ENCODE data around the gene GRAPL.
"Not testable (repeated sequence)": the region's sequence is repeated elsewhere in the genome, so short reads cannot be mapped to it uniquely, and the experiment has no call there.

The GRAPL gene

DNA sequence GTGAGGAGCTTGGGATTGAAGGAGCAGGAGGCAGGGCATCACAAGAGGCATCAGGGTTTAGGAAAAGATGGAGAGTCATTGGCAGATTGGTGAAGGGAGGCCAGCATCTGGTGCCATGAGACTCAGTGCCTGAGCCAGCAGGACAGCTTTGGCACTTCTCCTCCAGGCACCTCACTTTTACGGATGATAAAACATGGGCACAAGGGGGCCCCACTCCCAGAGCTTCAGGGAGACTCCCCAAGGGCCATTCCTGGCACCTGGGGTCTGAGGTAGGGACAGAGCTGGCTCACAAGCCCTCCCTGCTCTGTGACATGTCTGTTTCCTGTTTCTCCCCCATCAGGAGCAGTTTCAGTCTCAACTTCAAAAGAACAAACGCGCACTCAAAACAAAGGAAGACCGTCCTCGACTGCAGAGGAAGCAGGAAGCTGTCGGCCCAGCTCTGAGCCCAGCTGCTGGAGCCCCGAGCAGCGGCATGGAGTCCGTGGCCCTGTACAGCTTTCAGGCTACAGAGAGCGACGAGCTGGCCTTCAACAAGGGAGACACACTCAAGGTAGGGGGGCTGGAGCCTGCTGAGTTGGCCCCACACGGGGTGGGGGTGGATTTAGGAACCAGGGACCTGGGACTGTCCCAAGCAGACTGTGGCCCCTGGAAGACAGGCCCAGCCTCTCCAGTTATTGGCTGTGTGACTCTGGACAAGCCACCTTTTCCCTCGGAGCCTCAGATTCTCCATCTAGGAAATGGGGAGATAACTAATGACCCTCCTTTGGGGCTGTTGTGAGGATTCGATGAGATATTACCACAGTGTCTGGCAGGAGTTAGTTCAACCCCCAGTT is at the start of gene GRAPL:
Gene GRAPL (plus strand): TSS at position 442 of the 833 bp plus-strand sequence. CDS start 31 bp downstream, at position 473.
- H3K36me3 Mint-ChIP-seq (ENCODE audit: low read depth); H3K9me3 Mint-ChIP-seq; H3K27ac Mint-ChIP-seq; H3K4me1 Mint-ChIP-seq (ENCODE audit: low read depth); intact Hi-C loops (cut with micrococcal nuclease); H3K27me3 Mint-ChIP-seq; H3K4me3 Mint-ChIP-seq: not testable (repeated sequence)

DNA sequence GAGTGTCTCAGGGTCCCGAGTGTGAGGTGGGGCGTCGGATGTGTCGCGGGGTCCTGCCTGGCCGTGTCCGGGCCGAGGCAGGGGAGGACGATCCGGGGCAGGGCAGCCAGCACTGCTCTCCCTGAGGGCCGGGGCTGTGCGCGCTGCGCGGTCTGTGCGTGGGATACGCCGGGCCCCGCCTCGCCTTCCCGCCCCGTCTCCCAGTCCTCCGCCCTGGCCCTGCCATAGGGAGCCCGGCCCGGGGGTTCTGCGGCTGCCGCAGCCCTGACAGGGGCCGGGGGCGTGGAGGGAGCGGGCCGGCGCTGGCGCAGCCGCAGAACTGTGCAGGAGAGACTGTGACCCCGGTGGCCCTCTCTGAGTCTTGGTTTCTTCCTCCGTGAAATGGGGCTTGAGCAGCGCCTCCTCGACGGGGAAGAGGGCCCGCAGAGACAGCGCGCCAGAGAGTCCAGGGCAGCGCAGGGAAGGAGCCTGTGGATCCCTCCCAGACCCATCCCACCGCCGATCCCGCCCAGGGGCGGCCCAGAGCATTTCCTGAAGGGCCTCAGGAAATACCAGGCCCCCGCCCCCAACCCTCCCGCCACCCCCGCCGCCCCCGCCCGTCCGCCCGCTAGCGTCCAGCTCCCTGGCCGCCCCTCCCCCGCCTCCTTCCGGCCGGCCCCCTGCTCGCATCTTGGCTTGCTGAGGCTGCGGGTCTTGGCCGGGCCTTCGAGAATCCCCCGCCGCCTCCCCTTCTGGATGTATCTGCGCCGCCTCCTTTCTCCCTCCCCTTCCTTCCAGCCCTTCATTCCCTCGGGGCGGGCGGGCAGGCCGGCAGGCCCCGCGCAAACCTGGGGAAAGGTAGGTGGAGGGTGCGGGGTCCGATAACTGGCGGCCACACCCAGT is 38.3 kb upstream of the GRAPL start:
- intact Hi-C loops (cut with micrococcal nuclease); H3K36me3 Mint-ChIP-seq (ENCODE audit: low read depth); H3K27me3 Mint-ChIP-seq; H3K9me3 Mint-ChIP-seq; H3K27ac Mint-ChIP-seq; H3K4me1 Mint-ChIP-seq (ENCODE audit: low read depth); H3K4me3 Mint-ChIP-seq: not testable (repeated sequence)

DNA sequence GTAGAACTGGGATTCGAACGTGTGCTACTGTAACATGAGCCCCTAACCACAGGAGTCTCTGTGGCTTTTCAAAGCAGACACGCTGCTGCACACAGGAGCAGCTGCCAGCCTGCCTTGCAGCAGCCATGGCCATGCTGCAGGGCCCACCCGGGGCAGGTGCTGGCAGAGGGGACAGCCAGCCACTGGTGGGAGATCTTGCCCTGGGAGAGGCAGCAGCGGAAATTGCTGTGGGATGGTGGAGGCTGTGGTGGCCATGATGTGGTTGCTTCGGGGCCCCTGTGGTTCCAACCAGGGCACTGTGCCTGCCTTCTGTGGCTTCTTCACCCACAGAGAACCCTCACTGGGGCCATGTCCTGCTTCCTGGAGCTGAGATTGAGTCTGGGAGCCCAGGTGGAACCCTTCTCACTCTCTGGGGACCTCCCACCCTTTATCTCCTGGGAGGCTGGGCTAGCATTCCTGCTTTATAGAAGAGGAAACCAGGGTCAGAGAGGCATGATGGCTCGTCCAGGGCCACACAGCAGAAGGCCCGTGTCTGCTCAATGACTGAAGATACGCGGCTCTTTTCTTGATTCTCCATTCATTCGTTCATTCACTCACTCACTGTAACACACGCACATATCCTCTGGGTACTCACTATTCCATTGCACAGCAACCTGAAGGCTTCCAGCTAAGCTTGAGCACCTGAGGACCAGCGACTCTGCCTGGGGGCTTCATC is 37.2 kb upstream of the GRAPL start:
- H3K9me3 Mint-ChIP-seq, H3K4me3 Mint-ChIP-seq: not testable (repeated sequence)

DNA sequence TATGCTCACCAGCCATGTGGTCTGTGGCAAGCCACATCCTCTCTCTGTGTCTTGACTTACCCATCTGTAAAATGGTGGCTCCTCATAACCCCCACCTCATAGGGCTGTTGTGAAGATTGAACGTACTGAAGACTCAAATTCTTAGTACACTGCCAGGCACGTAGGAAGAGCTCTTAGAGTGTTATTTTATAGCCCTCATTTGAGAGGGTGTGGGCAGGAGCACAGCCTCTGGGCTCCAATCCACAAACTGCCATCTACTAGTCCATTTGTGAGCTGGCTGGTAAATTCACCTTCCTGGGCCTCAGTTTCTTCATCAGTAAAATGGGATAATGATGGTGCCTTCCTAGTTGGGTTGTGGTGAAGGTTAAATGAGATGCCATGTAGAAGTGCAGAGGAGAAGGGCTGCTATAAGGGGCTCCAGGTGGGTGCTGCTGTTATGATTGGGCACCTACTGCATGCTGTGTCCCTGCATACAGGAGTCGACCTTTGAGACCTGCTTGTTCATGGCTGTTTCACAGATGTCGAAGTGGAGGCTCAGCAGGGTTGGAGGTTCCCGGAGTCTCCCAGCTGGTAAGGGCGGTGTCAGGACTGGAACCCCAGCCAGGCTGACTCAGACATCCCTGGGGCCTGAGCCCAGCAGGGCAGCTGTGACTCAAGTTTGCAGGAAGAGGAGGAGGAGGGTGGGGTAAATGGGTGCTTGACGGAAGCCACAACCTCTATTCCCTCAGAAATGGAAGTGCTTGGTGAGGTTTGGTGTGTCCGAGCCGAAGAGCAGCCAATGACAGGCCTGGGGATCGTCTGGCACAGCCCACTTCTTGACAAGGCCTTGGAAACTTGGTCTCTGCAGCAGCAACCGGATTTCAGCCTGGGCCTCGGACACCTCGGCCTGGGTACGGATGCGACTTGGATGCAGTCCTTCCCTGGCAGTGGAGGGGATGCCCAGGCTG is 34.4 kb upstream of the GRAPL start:
- H3K4me1 Mint-ChIP-seq (ENCODE audit: low read depth); H3K9me3 Mint-ChIP-seq; H3K27me3 Mint-ChIP-seq; intact Hi-C loops (cut with micrococcal nuclease); H3K4me3 Mint-ChIP-seq; H3K27ac Mint-ChIP-seq; H3K36me3 Mint-ChIP-seq (ENCODE audit: low read depth): not testable (repeated sequence)

More for the DNA sequence above, 37.2 kb upstream of the GRAPL start:
- H3K36me3 Mint-ChIP-seq (ENCODE audit: low read depth); H3K27me3 Mint-ChIP-seq; H3K4me1 Mint-ChIP-seq (ENCODE audit: low read depth); H3K27ac Mint-ChIP-seq; intact Hi-C loops (cut with micrococcal nuclease): not testable (repeated sequence)

DNA sequence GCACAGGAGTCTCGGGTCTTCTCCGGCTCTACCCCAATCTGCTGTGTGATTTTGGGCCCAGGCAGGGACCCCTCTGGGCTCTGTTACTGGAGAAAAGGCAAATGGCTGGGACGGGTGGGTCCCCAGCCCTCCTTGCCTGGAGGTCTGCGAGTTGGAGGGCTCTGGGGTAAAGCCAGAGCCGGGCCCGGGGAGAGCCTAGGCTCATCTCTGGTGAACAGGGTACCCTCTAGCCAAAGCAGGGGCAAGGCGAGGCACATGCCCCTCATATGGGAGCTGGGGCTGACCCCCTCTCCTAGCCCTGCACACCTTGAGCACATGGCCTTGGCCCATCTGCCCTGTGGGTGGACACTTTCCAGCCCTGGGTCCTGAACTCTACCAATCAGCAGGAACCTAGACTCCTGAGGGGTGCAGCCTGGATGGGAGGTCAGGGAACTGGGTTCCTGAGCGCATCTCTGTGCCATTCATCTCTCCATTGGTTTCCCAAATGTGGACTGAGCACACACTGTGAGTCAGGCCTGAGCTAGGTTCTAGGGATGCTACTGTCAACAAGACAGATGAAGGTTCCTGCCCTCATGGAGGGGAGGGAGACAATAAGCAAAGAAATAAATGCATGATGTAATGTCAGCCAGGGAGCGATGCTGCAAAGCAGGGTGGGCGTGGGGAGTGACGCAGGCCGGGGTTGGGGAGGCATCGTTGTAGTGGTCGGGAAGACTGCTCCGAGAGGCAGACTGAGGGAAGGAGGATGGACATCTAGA is 33.5 kb upstream of the GRAPL start:
- H3K9me3 Mint-ChIP-seq; H3K4me1 Mint-ChIP-seq (ENCODE audit: low read depth); H3K27me3 Mint-ChIP-seq; H3K27ac Mint-ChIP-seq; intact Hi-C loops (cut with micrococcal nuclease); H3K36me3 Mint-ChIP-seq (ENCODE audit: low read depth); H3K4me3 Mint-ChIP-seq: not testable (repeated sequence)

DNA sequence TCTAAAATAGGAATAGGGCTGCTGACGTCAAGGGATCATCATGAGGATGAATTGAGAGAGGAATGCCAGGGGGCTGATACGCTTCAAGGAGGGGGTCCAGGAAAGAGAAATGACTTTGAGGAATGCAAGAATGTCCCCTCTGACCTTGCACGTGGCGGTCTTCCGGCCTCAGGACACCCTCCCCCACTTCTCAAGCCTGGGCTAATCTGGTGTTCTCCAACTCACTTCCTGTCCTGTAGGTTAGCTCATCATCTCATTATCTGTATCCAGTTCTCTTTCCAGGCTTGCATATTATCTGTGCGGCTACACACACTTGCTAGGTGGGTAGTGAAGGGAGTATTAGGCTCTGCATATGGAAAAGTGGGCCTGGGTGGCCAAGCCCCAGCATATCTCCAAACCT is 18.9 kb upstream of the GRAPL start:
- H3K4me3 Mint-ChIP-seq; H3K27ac Mint-ChIP-seq; intact Hi-C loops (cut with micrococcal nuclease): not testable (repeated sequence)

DNA sequence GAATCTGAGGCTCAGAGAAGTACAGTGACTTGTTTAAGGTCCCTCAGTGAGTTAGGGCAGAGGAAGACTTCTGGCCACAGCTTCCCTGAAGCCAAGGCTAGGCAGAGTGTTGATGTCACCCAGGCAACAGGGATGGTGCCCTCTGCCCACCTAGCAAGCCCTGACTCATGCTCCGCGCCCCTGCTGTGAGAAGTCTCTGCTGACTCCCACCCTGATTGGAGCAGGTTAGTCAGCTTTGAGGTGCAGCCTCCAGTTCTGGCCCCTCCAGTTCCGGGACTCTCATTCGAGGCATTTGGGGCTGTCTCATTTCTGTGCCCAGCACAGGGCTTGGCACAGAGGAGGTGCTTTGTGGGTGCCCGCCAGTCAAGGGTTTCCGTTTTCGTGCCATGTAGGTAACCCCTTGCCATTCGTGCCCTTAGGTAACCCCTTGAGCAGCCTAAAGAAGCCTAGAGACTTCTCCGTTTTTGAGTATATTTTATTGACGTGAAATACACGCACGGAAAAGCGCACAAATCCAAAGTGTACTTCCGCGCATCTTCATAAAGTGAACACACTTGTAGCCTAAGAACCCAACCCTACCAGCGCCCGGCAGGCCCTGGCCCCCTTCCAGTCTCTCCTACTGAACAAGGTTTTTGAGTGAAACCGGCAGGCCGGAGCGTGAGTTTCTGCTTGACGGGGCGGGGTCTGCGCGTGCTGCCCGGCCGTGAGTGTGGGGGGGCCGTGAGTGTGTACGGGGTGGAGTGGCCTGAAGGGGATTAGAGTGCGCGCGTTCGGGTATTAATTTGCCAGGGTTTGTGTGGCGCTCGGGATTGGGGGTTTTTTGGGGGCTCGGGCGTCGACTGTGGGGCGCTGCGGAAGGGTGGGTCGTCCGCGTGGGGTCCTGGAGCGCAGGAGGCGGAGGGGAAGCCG is 16.9 kb upstream of the GRAPL start:
- intact Hi-C loops (cut with micrococcal nuclease); H3K4me1 Mint-ChIP-seq (ENCODE audit: low read depth); H3K9me3 Mint-ChIP-seq; H3K27me3 Mint-ChIP-seq; H3K36me3 Mint-ChIP-seq (ENCODE audit: low read depth); H3K4me3 Mint-ChIP-seq: not testable (repeated sequence)
- H3K27ac Mint-ChIP-seq, result peak overlapping the region; percentile 66

More for the DNA sequence above, 18.9 kb upstream of the GRAPL start:
- not testable (repeated sequence) for H3K27me3 Mint-ChIP-seq; H3K9me3 Mint-ChIP-seq; H3K4me1 Mint-ChIP-seq (ENCODE audit: low read depth); H3K36me3 Mint-ChIP-seq (ENCODE audit: low read depth)

DNA sequence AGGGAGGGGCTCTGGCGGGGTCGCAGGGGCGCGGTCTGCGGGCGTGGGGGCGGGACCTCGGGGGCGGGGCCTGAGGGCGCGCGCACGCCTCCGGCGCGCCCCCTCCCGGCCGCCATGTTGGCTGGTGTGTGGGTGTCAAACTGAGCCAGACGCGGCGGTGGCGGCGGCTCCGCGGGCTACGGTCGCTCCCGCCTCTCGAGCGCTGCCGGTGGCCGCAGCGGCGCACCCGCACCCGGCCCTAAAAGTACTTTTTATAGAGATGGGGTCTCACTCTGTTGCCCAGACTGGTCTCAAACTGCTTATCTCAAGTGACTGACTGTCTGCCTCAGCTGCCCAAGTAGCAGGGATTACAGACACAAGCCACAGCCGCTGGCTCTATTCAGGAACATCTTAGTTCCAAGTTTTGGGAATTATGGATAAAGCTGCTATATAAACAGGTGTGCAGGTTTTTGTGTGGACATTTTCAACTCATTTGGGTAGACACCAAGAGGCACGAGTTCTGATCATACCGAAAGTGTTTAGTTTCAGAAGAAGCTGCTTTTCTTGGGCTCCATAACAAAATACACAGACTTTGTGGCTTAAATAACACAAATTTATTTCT is 16.2 kb upstream of the GRAPL start:
- intact Hi-C loops (cut with micrococcal nuclease); H3K4me1 Mint-ChIP-seq (ENCODE audit: low read depth); H3K27me3 Mint-ChIP-seq; H3K36me3 Mint-ChIP-seq (ENCODE audit: low read depth); H3K9me3 Mint-ChIP-seq: not testable (repeated sequence)
- H3K4me3 Mint-ChIP-seq, result peak overlapping the region; percentile 70
- H3K27ac Mint-ChIP-seq, result peak overlapping the region; percentile 66

DNA sequence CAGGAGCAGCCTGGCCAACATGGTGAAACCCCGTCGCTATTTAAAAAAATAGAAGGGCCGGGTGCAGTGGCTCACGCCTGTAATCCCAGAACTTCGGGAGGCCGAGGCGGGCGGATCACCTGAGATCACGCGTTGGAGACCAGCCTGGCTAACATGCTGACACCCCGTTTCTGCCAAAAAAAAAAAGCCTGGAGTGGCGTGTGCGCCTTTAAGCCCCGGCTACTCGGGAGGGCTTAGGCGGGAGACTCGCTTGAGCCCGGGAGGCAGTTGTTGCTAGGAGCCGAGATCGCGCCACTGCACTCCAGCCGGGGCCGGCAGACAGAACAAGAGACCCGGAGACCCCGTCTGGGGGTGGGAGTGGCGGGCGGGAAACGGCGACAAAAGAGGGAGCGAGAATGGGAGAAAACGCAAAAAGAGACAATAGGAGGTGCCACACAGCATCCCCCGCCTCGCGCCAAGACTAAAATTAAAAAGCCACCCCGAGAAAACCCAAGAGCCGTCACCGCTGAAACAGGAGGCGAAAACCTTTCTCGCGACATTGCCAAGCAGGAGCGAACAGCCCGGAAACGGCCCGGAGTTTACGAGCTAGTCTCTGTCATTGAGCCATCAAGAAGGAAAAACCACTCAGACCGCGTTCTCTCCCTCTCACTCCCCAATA is 15.5 kb upstream of the GRAPL start:
- peak overlapping the region; percentile 45 for H3K4me3 Mint-ChIP-seq
- H3K9me3 Mint-ChIP-seq; H3K27me3 Mint-ChIP-seq; H3K36me3 Mint-ChIP-seq (ENCODE audit: low read depth); intact Hi-C loops (cut with micrococcal nuclease); H3K4me1 Mint-ChIP-seq (ENCODE audit: low read depth): not testable (repeated sequence)
- peak overlapping the region; percentile 66 for H3K27ac Mint-ChIP-seq

DNA sequence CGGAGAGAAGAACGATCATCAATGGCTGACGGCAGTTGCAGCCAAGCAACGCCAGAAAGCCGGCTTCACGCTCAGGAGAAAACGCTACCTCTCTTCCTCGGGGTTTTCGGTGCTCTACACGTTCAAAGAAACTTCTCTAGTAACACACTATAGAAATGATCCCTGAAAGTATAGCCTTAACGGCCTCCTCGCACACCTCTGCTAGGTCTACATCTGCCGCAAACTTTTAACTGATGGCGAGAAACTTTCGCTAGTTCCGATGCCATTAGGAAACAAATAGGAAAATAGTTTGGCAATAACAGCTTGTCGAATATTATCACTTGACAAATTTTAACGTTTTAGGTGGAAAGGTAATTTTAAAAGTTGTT is 14.9 kb upstream of the GRAPL start:
- H3K4me3 Mint-ChIP-seq; H3K9me3 Mint-ChIP-seq; H3K4me1 Mint-ChIP-seq (ENCODE audit: low read depth); intact Hi-C loops (cut with micrococcal nuclease); H3K27me3 Mint-ChIP-seq; H3K36me3 Mint-ChIP-seq (ENCODE audit: low read depth); H3K27ac Mint-ChIP-seq: not testable (repeated sequence)

DNA sequence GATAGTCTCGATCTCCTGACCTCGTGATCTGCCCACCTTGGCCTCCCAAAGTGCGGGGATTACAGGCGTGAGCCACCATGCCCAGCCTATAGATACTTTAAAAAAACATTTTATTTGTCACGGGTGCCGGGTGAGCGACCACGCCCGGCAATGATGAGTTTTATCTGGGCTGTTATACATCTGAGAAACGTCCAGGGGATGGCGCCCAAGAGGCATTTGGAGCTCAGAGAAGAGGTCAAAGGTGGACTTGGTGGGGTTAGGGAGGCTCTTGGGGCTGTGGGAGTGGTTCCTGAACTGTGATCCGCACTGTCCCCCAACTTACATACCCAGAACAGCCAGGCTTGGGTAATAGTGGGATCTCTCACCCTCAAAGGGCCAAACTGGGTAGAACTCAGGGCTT is 8.7 kb upstream of the GRAPL start:
- H3K36me3 Mint-ChIP-seq (ENCODE audit: low read depth); H3K4me3 Mint-ChIP-seq: not testable (repeated sequence)

More for the DNA sequence above, 8.7 kb upstream of the GRAPL start:
- H3K27me3 Mint-ChIP-seq; intact Hi-C loops (cut with micrococcal nuclease); H3K27ac Mint-ChIP-seq; H3K4me1 Mint-ChIP-seq (ENCODE audit: low read depth); H3K9me3 Mint-ChIP-seq: not testable (repeated sequence)
